GM12892 (cell line): Measurements from ENCODE around the gene CCDC149.

Source experiments
- POLR2A ChIP-seq: IDR thresholded peaks from 2 replicates; pipeline ENCODE4 v1.6.1; 2011; ENCODE audit warnings: low read depth, low read length, control low read depth
- POLR2AphosphoS5 ChIP-seq: IDR thresholded peaks from 2 replicates; pipeline ENCODE4 v1.6.1; 2011; ENCODE audit warnings: low read depth, low read length, control low read depth
- TAF1 ChIP-seq: IDR thresholded peaks from 2 replicates; pipeline ENCODE4 v1.6.1; 2011; ENCODE audit warnings: low read depth, mild to moderate bottlenecking, control low read depth, low read length, borderline replicate concordance

DNA sequence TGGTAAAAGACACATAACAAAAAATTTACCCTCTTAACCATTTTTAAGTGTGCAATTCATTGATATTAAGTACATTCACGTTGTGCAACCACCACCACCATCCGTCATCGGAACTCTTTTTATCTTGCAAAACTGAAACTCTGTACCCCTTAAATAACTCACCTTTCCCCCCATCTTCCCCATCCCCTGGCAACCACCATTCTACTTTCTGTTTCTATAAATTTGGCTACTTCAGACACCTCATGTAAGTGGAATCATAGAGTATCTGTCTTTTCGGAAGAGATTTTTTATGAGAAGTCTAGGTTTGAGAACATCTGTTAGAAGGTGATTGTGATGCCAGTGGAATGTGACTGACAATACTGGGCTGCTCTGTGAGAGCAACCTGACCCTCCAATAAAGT is 39.8 kb upstream of the CCDC149 start:
- TF ChIP-seq TAF1 (no peak), POLR2A (no peak), POLR2AphosphoS5 (no peak)
